NCI-H2171 (cell line): ENCODE measurements around the gene NUTM1.
"Not testable (repeated sequence)": the region's sequence is repeated elsewhere in the genome, so short reads cannot be mapped to it uniquely, and the experiment has no call there.

Experiments
- DNase-seq: peaks from one replicate; lab custom pipeline; 2025; lab: John Stamatoyannopoulos, UW

The NUTM1 gene

GRCh38 chr15:34365836-34366235 lies 22.7 kb downstream of the NUTM1 start:
- DNase-seq = no peak

- DNase-seq = peak; percentile 24
Observed at GRCh38 chr15:34366271-34367065, 23.4 kb downstream of the NUTM1 start.

- DNase-seq = peak; percentile 90
Observed at GRCh38 chr15:34367101-34368081, 24.3 kb downstream of the NUTM1 start, which contains the start of gene LPCAT4. Gene LPCAT4 (minus strand): TSS chr15:34367196. CDS start chr15:34367100, 96 bp downstream.

GRCh38 chr15:34370129-34370528 lies 27.0 kb downstream of the NUTM1 start:
- DNase-seq = no peak

- no peak for DNase-seq
Observed at GRCh38 chr15:34370643-34371042, 27.5 kb downstream of the NUTM1 start.

- no peak for DNase-seq
Observed at GRCh38 chr15:34373951-34374350, 30.8 kb downstream of the NUTM1 start.

GRCh38 chr15:34374816-34375215 lies 31.7 kb downstream of the NUTM1 start:
- no peak for DNase-seq

GRCh38 chr15:34375541-34375940 lies 32.4 kb downstream of the NUTM1 start:
- DNase-seq = not testable (repeated sequence)

- DNase-seq = no peak
Observed at GRCh38 chr15:34376856-34377255, 33.7 kb downstream of the NUTM1 start.

- not testable (repeated sequence) for DNase-seq
Observed at GRCh38 chr15:34380491-34380890, 37.4 kb downstream of the NUTM1 start.

- not testable (repeated sequence) for DNase-seq
Observed at GRCh38 chr15:34381829-34382521, 38.9 kb downstream of the NUTM1 start.

- DNase-seq = not testable (repeated sequence)
Observed at GRCh38 chr15:34389594-34390086, 46.5 kb downstream of the NUTM1 start.

GRCh38 chr15:34392981-34393380 lies 49.9 kb downstream of the NUTM1 start:
- not testable (repeated sequence) for DNase-seq

- DNase-seq = not testable (repeated sequence)
Observed at GRCh38 chr15:34397637-34398259, 54.6 kb downstream of the NUTM1 start.

GRCh38 chr15:34403160-34403598 lies 60.1 kb downstream of the NUTM1 start:
- DNase-seq = not testable (repeated sequence)

GRCh38 chr15:34403899-34404298 lies 60.8 kb downstream of the NUTM1 start:
- DNase-seq = not testable (repeated sequence)
